Measurements from ENCODE around the gene CFAP410. TPM values are rescaled to one million over a fixed set of nuclear protein-coding genes. Genes with fewer than 3 reads are reported as not detected.

Gene CFAP410
- total and polyA plus RNA-seq, 2 donors (not counting 3 experiments of a cell fraction or from before 2014, with no cell fraction given), result 7.2 to 12.2 TPM

DNA sequence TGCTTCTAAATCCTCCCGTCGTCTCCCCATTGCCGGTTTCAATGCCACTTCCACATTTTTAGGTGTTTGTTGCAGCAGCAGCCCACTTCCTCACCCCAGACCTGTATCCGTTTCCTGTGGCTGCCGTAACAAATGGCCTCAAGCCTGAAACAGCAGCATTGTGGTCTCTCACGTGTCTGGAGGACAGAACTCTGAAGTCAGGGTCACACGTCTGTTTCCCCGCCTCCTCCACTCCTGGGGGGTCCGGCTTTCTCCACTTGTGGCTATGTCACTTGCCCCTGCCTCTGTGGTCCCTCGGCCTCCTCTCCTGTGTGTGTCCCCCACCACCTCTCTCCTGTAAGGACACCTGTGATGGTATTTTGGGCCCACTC, 36.1 kb upstream of the CFAP410 start:
- dilution Hi-C loops (cut with MboI; ENCODE audit: extremely low pct_ligation_motif_present, low sequenced_read_pairs) (no loop called here), intact Hi-C loops (cut with micrococcal nuclease) (no loop called here)
- CTCF ChIA-PET, result no interaction called here
- Histone ChIP-seq H2AFZ (ENCODE audit: low read depth, low read length) (no peak overlapping the region), H3K4me2 (ENCODE audit: insufficient read depth, low read length) (no peak overlapping the region), H3K9me1 (replicated peaks; ENCODE audit: control insufficient read depth, extremely low read depth, insufficient read depth, low read length) (no peaks in the 10 kb centered on the region), H3K4me3 (replicated peaks in 1 of 3; ENCODE audit: insufficient read depth in 1 of 3, low read depth in 1 of 3, low read length in 3 of 3) (no peak overlapping the region), H3K36me3 (ENCODE audit: control insufficient read depth in 2 of 2, extremely low read depth in 1 of 2, insufficient read depth in 2 of 2, low read length in 2 of 2) (no peaks in the 10 kb centered on the region), H3K9me3 (replicated peaks; ENCODE audit: control insufficient read depth, insufficient read depth, low read length) (no peaks in the 10 kb centered on the region), H3K4me1 (ENCODE audit: control insufficient read depth, extremely low read depth, insufficient read depth, low read length) (no peaks in the 10 kb centered on the region), H3K27me3 (ENCODE audit: control insufficient read depth in 2 of 2, insufficient read depth in 2 of 2, low read length in 2 of 2) (no peaks in the 10 kb centered on the region), H3K9ac (replicated peaks; ENCODE audit: extremely low read depth, insufficient read depth, low read length) (no peak overlapping the region), H3K27ac (ENCODE audit: insufficient read depth, low read depth, low read length) (no peak overlapping the region), H3K79me2 (ENCODE audit: control insufficient read depth, insufficient read depth, low read length) (no peaks in the 10 kb centered on the region), H4K20me1 (replicated peaks; ENCODE audit: control insufficient read depth, extremely low read depth, insufficient read depth, low read length) (no peaks in the 10 kb centered on the region)
- POLR2A ChIA-PET, result no interaction called here
- FAIRE-seq (no peak), DNase-seq (ENCODE audit: low read depth, low spot score) (no peak)
- BruUV-seq (replicated peaks), result no TSS peak
- TF ChIP-seq MAX (IDR thresholded peaks at IDR 0.05; ENCODE audit: insufficient read depth, insufficient read length) (no peak), FOS (IDR thresholded peaks at IDR 0.05; ENCODE audit: borderline replicate concordance, insufficient read depth, low read length) (no peak), EZH2 (IDR thresholded peaks at IDR 0.05; ENCODE audit: borderline replicate concordance, low read depth, low read length, severe bottlenecking) (no peak), JUN (IDR thresholded peaks at IDR 0.05; ENCODE audit: borderline replicate concordance, insufficient read depth, insufficient read length, low read depth) (no peak), POLR2A (IDR thresholded peaks at IDR 0.05; ENCODE audit: low read depth, low read length) (no peak), POLR2AphosphoS5 (IDR thresholded peaks at IDR 0.05; ENCODE audit: insufficient read depth, low read depth, low read length) (no peak), GATA2 (IDR thresholded peaks at IDR 0.05; ENCODE audit: insufficient read depth, insufficient read length, low read depth, low read length) (no peak), MYC (IDR thresholded peaks at IDR 0.05; ENCODE audit: low read depth, low read length) (no peak)
- TF ChIP-seq, protein P1, sequence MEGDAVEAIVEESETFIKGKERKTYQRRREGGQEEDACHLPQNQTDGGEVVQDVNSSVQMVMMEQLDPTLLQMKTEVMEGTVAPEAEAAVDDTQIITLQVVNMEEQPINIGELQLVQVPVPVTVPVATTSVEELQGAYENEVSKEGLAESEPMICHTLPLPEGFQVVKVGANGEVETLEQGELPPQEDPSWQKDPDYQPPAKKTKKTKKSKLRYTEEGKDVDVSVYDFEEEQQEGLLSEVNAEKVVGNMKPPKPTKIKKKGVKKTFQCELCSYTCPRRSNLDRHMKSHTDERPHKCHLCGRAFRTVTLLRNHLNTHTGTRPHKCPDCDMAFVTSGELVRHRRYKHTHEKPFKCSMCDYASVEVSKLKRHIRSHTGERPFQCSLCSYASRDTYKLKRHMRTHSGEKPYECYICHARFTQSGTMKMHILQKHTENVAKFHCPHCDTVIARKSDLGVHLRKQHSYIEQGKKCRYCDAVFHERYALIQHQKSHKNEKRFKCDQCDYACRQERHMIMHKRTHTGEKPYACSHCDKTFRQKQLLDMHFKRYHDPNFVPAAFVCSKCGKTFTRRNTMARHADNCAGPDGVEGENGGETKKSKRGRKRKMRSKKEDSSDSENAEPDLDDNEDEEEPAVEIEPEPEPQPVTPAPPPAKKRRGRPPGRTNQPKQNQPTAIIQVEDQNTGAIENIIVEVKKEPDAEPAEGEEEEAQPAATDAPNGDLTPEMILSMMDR (IDR thresholded peaks at IDR 0.05; ENCODE audit: extremely low read depth in 1 of 2, insufficient read depth in 1 of 2, low read depth in 1 of 2, low read length in 2 of 2), result no peak

Data from endothelial cell of umbilical vein (primary cell).